HG02678 (cell line): Measurements from ENCODE around the gene SYT17.

Experiments used
- ATAC-seq: cut with Tn5 transposase; IDR thresholded peaks from one replicate; pipeline ENCODE4 v1.9.1; 2021; ENCODE audit warnings: mild to moderate bottlenecking, moderate library complexity; ENCODE audit not compliant: unreplicated experiment

SYT17 gene, protein sequence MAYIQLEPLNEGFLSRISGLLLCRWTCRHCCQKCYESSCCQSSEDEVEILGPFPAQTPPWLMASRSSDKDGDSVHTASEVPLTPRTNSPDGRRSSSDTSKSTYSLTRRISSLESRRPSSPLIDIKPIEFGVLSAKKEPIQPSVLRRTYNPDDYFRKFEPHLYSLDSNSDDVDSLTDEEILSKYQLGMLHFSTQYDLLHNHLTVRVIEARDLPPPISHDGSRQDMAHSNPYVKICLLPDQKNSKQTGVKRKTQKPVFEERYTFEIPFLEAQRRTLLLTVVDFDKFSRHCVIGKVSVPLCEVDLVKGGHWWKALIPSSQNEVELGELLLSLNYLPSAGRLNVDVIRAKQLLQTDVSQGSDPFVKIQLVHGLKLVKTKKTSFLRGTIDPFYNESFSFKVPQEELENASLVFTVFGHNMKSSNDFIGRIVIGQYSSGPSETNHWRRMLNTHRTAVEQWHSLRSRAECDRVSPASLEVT

DNA sequence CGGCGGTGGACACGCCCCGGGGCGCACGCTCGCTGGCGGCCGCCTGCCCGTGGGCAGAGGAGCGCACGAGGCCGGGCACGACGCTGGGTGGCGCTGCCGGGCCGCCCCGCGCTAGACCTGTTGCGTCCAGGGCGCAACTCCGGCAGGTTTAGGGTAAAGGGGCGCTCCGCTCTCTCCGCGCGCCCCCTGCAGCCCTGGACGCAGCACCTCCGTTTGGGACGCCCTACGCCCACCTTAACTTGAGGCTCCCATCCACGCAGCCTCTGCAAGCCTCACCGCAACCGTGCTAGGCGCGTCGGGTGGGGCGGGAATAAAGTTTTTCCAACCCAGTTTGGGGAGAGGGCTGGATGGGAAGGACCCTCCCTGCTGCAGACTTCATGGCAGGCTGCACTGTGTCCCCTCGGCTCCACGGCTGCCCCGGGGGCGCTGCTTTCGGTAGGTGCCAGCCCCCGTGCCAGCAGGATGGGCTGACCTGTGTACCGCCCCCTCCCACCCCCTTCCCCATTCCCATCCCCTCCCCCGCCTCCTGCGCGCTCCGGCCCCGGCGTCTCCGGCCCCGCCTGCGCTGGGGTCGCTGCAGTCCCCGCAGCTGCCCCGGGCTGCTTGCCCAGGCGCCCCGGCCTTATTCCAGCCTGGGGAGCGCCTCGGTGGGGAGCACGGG lies at the start of gene SYT17:
Gene SYT17, plus strand, starts transcription at position 531 of the 661 bp plus-strand sequence. CDS start 407 bp downstream, outside the sequence.
- ATAC-seq: no peak

DNA sequence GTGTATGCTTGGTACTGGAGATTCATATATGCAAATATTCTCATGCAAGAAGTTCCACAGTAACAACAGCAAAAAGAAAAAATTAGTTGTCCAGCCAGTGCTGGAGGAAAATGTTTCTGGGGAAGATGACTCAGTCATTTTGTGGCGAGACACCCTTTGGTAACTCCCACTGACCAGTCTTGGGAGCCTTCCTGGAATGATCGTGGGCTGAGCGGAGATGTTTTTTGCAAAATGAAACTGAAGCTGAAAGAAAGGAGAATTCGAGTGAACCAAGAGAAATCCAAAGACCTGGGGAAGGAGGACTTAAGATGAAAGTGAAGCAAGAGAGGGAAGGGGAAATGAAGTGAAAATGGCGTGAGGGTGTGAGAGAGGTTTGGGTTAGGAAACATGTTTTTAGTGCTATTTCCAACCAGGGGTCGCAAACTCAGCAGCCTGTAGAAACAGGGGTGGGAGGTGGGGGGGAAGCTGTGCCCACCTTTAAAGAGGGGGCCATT lies 49.1 kb upstream of the SYT17 start:
- no peak for ATAC-seq

DNA sequence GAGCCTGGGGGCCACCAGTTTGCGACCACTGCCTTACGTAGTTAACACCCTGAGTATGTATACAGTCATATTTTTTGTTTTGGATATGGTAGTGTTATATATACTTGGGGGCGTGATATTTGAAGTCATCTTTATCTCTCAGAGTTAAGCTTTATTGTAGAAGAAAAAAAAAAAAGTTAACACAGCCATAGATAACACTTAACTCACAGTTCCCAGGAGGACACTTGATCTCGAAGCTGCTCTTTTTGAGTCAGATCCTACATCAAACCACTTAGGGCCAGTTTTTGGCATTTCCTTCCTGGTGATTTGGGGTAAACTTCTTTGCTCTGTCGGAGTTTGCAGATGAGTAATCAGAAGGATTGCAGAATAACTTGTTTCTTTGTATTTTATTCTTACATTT lies 48.5 kb upstream of the SYT17 start:
- ATAC-seq: no peak

DNA sequence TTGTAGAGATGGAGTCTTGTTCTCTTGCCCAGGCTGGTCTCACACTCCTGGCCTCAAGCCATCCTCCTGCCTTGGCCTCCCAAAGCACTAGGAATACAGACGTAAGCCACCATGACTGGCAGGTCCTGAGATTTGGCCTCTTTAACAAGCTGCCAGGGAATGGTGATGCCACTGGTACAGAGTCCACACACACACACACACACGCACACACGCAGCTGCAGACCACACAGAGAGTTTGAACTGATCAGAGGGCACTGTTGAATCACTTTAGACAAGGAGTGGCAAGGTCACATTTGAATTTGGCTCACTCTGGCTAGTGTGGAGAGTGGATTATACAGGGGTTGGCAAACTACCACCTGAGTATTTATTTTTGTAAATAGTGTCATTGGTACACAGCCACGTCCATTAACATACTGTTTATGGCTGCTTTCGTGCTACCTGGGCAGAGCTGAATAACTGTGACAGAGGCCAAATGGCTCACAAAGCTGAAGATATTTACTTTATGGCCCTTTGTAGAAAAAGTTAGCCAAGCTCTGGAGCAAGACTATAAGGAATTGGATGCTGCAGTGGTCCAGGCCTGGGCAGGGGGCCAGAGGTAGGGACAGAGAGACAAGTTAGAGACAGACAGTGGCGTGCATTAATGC lies 44.4 kb upstream of the SYT17 start:
- ATAC-seq: no peak

DNA sequence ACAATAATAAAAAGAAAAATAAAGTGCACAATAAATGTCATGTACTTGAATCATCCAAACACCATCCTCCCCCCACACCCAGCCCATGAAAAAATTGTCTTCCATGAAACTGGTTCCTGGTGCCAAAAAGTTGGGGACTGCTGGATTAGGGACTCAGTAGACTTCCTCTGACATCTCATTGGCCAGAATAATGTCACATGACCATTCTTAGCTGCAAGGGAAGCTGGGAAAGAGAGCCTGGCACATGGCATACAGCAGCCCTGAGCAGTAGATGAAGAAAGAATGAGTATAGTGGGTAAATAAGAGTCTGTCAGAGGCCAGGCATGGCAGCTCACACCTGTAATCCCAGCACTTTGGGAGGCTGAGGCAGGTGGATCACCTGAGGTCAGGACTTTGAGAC lies 41.7 kb upstream of the SYT17 start:
- no peak for ATAC-seq

DNA sequence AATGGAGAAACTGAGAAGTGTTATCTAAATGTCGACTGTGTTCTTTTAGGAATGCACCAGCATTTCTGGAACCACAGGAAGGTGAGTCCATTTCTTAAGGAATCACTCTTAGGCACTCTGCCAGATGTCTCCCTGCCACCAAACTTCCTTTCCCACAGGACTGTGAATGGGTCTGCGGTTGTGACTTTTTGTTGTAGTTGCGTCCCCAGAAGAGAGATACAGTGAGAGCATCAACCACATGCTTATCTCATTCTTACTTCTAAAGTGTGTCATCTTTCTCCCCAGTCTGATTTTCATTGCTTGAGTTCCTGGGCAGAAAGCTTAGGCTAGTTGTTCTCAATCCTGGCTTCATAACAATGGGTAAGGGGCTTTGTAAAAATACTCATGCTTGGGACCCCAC lies 40.8 kb upstream of the SYT17 start:
- ATAC-seq: peak; percentile 20

DNA sequence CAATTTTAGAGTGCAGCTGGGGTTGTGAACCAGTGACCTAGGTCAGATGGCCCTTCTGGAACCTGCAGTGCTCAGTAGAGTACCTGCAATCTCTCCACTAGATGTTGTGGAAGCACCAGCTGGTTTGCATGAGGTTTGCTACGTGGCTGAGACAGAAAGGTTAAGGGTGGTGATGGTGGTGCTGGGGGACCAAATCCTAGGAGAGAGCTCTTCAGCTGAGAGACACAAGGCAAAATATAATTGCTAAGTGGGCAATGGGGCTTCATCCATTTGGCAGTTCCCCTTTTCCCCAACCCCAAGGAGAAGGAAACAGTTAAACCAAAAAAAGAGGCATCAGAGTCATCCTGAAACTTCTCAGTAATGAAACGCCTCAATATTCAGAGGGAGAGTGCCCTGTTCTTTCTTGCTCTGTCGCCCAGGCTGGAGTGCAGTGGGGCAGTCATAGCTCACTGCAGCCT lies 40.3 kb upstream of the SYT17 start:
- peak; percentile 52 for ATAC-seq

DNA sequence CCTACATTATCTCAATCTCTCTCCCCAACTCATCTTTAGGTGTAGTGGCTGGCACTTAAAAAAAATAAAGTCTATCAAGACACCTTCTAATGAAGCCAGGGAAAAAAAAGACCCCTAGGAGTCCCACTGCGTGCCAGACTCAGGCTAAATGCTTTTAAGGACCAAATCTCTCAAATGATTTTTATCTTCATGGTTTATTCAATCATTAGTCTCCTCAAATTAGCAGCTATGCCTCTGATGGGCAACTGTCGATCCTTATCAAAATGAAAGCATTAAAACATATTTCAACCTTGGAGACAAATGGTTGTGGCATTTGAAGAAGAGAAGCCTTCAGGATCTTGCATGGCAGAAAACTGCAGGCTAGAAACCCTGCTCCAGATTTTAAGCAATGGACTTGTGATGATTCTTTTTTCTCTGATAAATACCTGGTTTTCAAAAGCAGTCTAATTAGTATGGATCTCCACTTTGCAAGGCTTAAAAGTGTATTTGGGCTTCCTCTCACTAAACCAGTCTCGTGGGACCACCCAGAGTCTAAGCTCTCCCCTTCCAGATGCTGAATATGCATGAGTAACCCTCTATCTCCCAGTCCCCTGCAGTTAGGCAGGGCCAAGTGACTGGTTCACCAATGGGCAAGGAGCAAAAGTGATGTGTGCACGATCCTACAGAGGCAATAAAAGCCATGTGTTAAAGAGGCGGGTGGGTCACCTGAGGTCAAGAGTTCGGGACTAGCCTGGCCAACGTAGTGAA lies 39.4 kb upstream of the SYT17 start:
- no peak for ATAC-seq

DNA sequence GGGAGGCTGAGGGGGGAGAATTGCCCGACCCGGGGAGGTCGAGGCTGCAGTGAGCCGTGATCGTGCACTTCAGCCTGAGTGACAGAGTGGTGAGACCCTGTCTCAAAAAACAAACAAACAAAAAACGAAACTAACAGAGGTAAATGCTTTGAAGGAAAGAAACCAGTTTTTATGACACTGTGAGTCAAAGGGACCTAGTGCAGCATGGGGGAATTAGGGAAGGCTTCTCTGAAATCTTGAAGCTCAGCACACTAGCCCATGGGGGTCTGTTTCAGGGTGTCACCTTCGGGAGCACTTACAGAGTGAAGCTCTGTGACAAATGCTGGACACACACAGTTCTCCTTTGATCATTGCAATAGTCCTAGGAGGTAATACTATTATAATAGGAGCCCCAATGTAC lies 37.7 kb upstream of the SYT17 start:
- no peak for ATAC-seq

DNA sequence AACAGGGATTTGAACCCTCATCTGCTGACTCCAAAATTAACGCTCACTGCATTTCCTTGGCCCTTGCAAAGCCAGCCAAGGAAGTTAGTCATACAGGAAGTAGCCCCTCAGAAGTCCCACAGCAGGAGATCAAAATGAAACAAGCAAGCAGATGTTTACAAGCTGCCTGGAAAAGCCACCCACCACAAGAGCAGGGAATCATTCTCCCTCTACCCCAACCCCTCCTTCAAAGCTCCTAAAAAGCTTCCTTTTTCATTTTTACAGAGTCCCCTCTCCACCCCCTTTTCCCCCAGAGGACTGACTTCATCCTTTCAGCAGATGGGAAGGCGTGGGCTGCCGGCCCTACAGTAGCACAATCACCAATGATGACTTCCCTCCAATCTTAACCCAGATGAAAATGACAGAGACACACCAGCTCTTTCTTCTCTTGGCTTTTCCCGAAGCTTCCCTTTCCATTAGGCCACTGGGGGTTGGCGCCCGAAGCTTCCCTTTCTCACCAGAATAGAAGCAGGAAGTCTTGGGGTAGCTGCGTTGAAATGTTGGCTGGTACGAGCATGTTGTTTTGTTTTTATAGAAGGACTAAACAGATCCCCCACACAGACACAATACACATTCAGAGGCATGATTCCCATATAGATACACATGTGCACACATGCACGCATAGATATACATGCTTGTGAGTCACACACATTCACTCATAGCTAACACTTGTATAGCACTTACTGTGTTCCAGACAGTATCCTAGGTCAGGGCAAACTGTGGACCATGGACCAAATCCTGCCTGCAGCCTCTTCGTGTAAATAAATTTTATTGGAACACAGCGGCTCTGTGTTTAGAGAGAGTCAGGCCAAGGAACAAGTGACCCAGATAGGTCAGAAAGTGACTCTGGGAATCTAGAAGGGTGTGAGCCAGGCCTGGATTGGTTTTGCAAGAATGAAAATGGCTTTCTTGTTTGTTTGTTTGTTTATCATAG lies 36.9 kb upstream of the SYT17 start:
- ATAC-seq: no peak

DNA sequence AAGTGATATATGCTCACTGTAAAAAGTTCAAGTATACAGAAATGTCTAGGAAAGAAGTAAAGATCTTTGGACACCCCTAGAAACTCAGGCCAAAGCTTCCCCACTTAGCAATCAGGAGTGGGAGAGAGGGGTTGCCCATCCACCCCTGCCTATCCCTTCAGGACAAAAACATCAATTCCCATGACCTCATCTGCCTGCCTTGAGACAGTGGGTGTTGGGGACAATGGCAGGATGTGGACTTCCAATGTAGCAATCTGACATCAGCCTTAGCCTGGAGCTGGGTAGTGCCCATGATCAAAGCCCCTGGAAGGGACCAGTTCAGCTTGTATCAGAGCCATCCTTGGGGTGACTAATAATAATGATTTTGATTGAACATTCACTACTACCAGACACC lies 36.2 kb upstream of the SYT17 start:
- no peak for ATAC-seq

DNA sequence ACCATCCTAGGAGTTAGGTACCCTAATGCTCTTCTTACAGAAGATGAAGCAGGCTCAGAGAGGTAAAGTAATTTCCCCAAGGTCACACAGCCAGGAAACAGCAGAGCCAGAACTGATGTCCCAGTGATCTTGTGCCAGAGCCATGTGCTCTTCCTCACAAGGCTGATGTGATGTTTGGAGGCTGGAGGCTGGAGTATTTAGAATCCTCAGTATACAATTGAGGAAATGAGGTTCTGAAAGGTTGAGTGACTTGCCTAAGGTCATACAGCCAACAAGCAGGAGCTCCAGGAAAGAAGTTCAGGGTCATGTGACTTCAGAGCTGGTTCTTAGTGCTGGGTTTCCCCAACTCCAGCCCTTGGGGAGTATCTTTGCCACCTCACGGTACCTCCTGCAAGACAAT lies 35.8 kb upstream of the SYT17 start:
- no peak for ATAC-seq

DNA sequence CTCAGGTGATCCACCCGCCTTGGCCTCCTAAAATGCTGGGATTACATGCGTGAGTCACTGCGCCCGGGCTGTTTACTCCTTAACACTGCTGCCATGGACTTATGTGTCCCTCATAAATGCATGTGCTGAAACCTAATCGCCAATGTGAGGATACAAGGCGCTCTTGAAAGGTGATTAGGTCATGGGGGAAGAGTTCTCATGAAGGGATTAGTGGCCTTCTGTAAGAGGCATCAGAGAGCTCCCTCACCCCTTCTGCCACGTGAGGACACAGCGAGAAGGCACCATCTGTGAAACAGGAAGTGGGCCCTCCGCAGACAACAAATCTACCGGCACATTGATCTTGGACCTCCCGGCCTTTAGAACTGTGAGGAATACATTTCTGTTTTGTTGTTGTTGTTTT lies 35.1 kb upstream of the SYT17 start:
- no peak for ATAC-seq

DNA sequence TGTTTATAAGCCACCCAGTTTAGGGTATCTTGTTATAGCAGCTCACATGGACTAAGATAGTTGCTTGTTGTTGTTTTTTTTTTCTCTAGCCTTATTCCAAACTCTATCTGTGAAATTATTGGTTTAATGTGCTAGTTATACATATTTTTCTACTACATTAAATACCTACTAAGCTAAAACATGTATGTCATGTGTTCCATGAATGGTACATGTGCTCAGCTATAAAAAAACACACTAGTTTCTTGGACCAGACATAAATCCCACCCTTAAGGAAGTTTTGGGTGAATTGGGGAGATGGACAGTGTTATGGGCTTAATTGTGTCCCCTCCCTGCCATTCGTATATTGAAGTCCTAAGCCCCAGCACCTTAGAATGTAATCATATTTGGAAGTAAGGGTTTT lies 34.4 kb upstream of the SYT17 start:
- no peak for ATAC-seq

DNA sequence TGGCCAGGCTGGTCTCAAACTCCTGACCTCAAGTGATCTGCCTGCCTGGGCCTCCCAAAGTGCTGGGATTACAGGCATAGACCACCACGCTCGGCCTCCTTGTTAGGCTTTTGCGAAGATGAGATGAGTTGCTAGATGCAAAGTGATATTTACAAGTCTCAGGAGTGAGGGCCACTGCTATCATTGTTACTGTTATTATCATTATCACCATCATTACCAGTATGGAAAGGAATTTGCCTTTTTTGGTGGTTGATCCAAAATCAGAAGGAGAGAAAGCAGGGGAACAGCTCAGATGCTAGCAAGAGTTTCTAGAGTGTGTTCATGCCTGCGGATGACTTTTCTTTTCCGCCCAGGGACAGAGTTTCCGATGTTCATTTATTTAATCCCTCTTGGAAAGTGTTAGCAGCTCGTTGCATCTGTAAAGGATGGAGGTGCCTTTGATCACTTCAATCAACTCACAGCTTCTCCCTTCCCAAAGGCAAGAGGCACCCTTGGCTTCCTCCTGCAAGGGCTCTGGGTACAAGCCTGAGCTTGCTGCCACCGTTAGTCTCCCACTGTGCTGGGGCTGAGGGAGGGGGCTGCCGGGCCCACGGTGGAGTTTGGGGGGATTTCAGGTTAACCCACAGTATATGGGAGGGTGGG lies 32.7 kb upstream of the SYT17 start:
- ATAC-seq: no peak

DNA sequence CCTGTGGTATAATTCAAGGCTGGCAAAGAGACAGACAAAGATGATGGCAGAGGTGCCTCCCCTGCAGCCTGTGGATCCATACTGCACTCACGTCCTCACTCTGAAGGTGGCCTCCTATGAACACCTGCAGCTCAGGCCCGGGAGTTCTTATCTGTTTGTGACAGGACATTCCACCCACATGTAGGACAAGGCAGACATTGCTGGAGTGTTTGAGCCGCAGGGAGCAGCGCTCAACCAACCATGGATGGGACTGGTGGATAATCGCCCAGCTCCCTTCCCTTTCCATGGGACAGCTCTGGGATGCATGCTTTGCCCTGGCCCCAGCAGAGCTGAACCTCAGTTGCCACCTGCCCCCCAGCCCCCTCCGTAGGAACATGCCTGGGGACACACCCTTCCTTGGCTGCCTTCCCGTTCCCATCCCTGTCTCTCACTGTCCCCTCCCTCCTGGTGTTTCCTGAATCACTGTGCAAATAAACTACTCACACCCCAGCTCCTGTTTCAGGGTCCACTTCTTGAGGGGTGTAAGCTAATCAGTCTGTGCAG lies 32.1 kb upstream of the SYT17 start:
- ATAC-seq: no peak

DNA sequence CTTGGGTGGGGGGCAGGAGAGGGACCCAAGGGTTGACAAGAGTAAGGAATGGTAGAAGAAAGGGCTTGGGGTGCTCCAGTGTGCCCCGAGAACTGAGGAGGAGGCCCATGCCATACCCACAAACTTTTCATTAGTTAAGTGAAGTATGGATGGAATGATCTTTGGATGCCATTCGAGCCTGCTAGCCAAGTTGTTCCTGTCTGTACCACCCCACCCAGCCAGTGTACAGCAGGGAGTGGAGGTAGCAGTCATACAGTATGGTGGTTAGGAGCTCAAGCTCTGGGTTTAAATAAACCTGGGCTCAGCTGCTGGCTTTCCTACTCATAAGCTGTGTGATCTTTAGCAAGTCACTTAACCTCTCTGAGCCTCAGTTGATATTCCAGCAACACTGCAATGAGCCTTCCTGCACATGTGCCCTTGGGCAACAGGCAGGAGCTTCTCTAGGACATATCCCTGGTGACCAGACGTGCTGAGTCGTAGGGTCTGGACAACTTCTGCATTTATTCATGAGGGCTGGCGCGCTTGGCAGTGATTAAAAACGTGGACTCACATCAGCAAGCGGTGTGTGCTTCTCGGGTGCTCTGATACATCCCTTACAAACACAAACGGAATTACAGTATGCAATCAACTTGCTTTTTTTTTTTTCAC lies 31.4 kb upstream of the SYT17 start:
- no peak for ATAC-seq
